GM12878 (cell line): ENCODE results near the gene ROBO4. TPM values are rescaled to one million over a fixed set of nuclear protein-coding genes. Genes with fewer than 3 reads are reported as not detected.

Source experiments
- ATAC-seq: fragments of 200-7000 bp; cut with Tn5 transposase; 3 replicates; pipeline ENCODE4 v1.9.1; 2020; ENCODE audit warnings: mild to moderate bottlenecking, moderate library complexity
- BruUV-seq: library from RNA; stranded (reverse); fragments of 400-500 nt; replicated peaks from 2 replicates; lab custom pipeline; 2021; lab: Mats Ljungman, UMichigan
- CTCF ChIA-PET: fragments of 300-600 bp; sonication (Branson Sonifier 250); formaldehyde crosslinking; extraction: SDS; loops from one replicate; lab custom pipeline; 2021; ENCODE audit warnings: inconsistent platforms; lab: Yijun Ruan, JAX
- POLR2A ChIA-PET: fragments of 350-600 bp; formaldehyde crosslinking; extraction: SDS; loops from one replicate; lab custom pipeline; 2021; ENCODE audit warnings: inconsistent platforms; lab: Charles Lee
- RAD21 ChIA-PET: fragments of 300-600 bp; sonication (Branson Sonifier 250); formaldehyde crosslinking; loops from one replicate; lab custom pipeline; 2023; ENCODE audit warnings: antibody characterized with exemption; ENCODE audit not compliant: unreplicated experiment; lab: Charles Lee
- SMC1A ChIA-PET: fragments of 300-600 bp; sonication (Branson Sonifier 250); formaldehyde crosslinking; loops from one replicate; lab custom pipeline; 2023; ENCODE audit not compliant: unreplicated experiment, uncharacterized antibody; lab: Charles Lee
- DNase-seq: peaks from one replicate; pipeline ENCODE4 v3.0.0-alpha.2; 2011; ENCODE audit warnings: low read depth, low spot score
- FAIRE-seq: peaks from 3 replicates; lab custom pipeline; 2011; peaks lifted over from hg19 to GRCh38; lab: Jason Lieb, UNC
- H2AFZ ChIP-seq: 2 replicates; pipeline ENCODE4 v1.6.0; 2011; ENCODE audit warnings: low read depth, low read length, control low read depth; ENCODE audit not compliant: control insufficient read depth
- H3K27ac ChIP-seq: 2 replicates; pipeline ENCODE4 v1.5.1; 2011; ENCODE audit warnings: control low read depth; ENCODE audit not compliant: control insufficient read depth, insufficient read depth
- H3K27me3 ChIP-seq, 2 experiments: replicated peaks in 1 of 2; 2 replicates each; pipeline versions ENCODE4 v1.6.0 to v1.6.1; 2011; ENCODE audit warnings: low read length in 1 of 2; ENCODE audit not compliant: control insufficient read depth in 2 of 2, insufficient read depth in 2 of 2
- H3K36me3 ChIP-seq, 2 experiments: 2 replicates each; pipeline ENCODE4 v1.5.1; 2011; ENCODE audit warnings: low read length in 1 of 2; ENCODE audit not compliant: control insufficient read depth in 2 of 2, insufficient read depth in 2 of 2
- H3K4me1 ChIP-seq: 2 replicates; pipeline ENCODE4 v1.6.1; 2011; ENCODE audit warnings: mild to moderate bottlenecking, low read length, moderate library complexity, mixed read lengths; ENCODE audit not compliant: control insufficient read depth, insufficient read depth
- H3K4me2 ChIP-seq: 2 replicates; pipeline ENCODE4 v1.6.0; 2011; ENCODE audit warnings: control low read depth; ENCODE audit not compliant: control insufficient read depth, insufficient read depth
- H3K4me3 ChIP-seq: fragments of 200-600 bp; sonication (generic); 2 replicates; pipeline ENCODE4 v1.5.1; 2016
- H3K79me2 ChIP-seq: 2 replicates; pipeline ENCODE4 v1.6.0; 2011; ENCODE audit warnings: low read length; ENCODE audit not compliant: control insufficient read depth, insufficient read depth
- H3K9ac ChIP-seq: 2 replicates; pipeline ENCODE4 v1.8.0; 2011; ENCODE audit warnings: low read length, control low read depth, mixed read lengths; ENCODE audit not compliant: control insufficient read depth, insufficient read depth
- H3K9me3 ChIP-seq: replicated peaks from 3 replicates; pipeline ENCODE4 v1.5.1; 2011; ENCODE audit warnings: mild to moderate bottlenecking, low read length; ENCODE audit not compliant: control insufficient read depth, insufficient read depth
- H4K20me1 ChIP-seq: 2 replicates; pipeline ENCODE4 v1.6.0; 2011; ENCODE audit not compliant: control insufficient read depth, insufficient read depth
- BRCA1 ChIP-seq: IDR thresholded peaks from 2 replicates; pipeline ENCODE4 v1.6.1; 2011; ENCODE audit warnings: low read depth, low read length, improper control_type of control experiment
- CBX5 ChIP-seq: sonication (generic); IDR thresholded peaks from 2 replicates; pipeline ENCODE4 v1.6.1; 2016; ENCODE audit warnings: low read depth, moderate library complexity, mild to moderate bottlenecking, inconsistent platforms
- CREB1 ChIP-seq: IDR thresholded peaks from 2 replicates; pipeline ENCODE4 v1.6.1; 2012; ENCODE audit warnings: low read depth, mild to moderate bottlenecking, inconsistent platforms
- IKZF2 ChIP-seq, 2 experiments: fragments of 450-650 bp; IDR thresholded peaks; 2 replicates each; pipeline ENCODE4 v1.6.1; 2017; ENCODE audit warnings: mild to moderate bottlenecking in 2 of 2, moderate library complexity in 2 of 2
- JUND ChIP-seq: IDR thresholded peaks from 2 replicates; pipeline ENCODE4 v1.6.1; 2012; ENCODE audit warnings: low read depth, mild to moderate bottlenecking, low read length, improper control_type of control experiment, moderate library complexity
- KAT2A ChIP-seq: conservative IDR thresholded peaks from 2 replicates; pipeline ENCODE4 v1.6.1; 2011; ENCODE audit warnings: low read depth, low read length; ENCODE audit not compliant: control insufficient read depth
- KLF5 ChIP-seq: fragments of 450-650 bp; IDR thresholded peaks from 2 replicates; pipeline ENCODE4 v1.6.1; 2014; ENCODE audit warnings: mild to moderate bottlenecking; ENCODE audit not compliant: partially characterized antibody
- LARP7 ChIP-seq: fragments of 450-650 bp; IDR thresholded peaks from 2 replicates; pipeline ENCODE4 v1.6.1; 2017; ENCODE audit warnings: mild to moderate bottlenecking
- MEF2A ChIP-seq: IDR thresholded peaks from 2 replicates; pipeline ENCODE4 v1.6.1; 2011; ENCODE audit warnings: low read depth, mild to moderate bottlenecking, low read length, moderate library complexity; ENCODE audit not compliant: insufficient read depth
- MTA2 ChIP-seq: fragments of 450-650 bp; IDR thresholded peaks from 2 replicates; pipeline ENCODE4 v1.6.1; 2016; ENCODE audit warnings: low read depth, mild to moderate bottlenecking, moderate library complexity
- MYB ChIP-seq: fragments of 150-350 bp; IDR thresholded peaks from 2 replicates; pipeline ENCODE4 v1.6.1; 2014; ENCODE audit warnings: mild to moderate bottlenecking, low read depth, low read length, borderline replicate concordance
- SMC3 ChIP-seq: IDR thresholded peaks from 2 replicates; pipeline ENCODE4 v1.6.1; 2011; ENCODE audit warnings: low read length, improper control_type of control experiment, borderline replicate concordance
- SUPT20H ChIP-seq: IDR thresholded peaks from 2 replicates; pipeline ENCODE4 v1.6.1; 2011; ENCODE audit warnings: low read depth, mild to moderate bottlenecking, low read length, moderate library complexity, borderline replicate concordance; ENCODE audit not compliant: control insufficient read depth
- SUZ12 ChIP-seq: fragments of 200-600 bp; sonication (generic); IDR thresholded peaks from one replicate; pipeline ENCODE4 v1.6.1; 2018; ENCODE audit warnings: antibody characterized with exemption, mild to moderate bottlenecking; ENCODE audit not compliant: unreplicated experiment
- TCF7 ChIP-seq: IDR thresholded peaks from 2 replicates; pipeline ENCODE4 v1.6.1; 2014; ENCODE audit warnings: antibody characterized with exemption, borderline replicate concordance
- WRNIP1 ChIP-seq: IDR thresholded peaks from 2 replicates; pipeline ENCODE4 v1.6.1; 2011; ENCODE audit warnings: low read depth, low read length, improper control_type of control experiment, borderline replicate concordance
- ZBED1 ChIP-seq: IDR thresholded peaks from 2 replicates; pipeline ENCODE4 v1.6.1; 2016; ENCODE audit warnings: borderline replicate concordance
- ZNF384 ChIP-seq: IDR thresholded peaks from 2 replicates; pipeline ENCODE4 v1.6.1; 2012; ENCODE audit warnings: low read depth, mild to moderate bottlenecking, low read length, improper control_type of control experiment, borderline replicate concordance
- WGBS: methylation state at CpG from one replicate; pipeline ENCODE4 v1.1.6; 2016; ENCODE audit warnings: low lambda C conversion rate; ENCODE audit not compliant: insufficient replicate concordance, insufficient coverage; ENCODE audit errors: missing lambda C conversion rate; 5-methylcytosine and 5-hydroxymethylcytosine counted together
- in situ Hi-C: fragments of 300-500 bp; cut with MboI; formaldehyde crosslinking; loops from 9 replicates; pipeline ENCODE4 v1.14.3; 2018; ENCODE audit warnings: mixed read lengths
- intact Hi-C: fragments of 100-400 bp; cut with micrococcal nuclease; formaldehyde crosslinking; loops from one replicate; pipeline ENCODE4 v1.14.2; 2022; ENCODE audit not compliant: unreplicated experiment
- polyA plus RNA-seq, 11 experiments: library from polyadenylated mRNA; depleted of rRNA in 4 of 11; unstranded in 6 of 11; stranded (reverse) in 5 of 11; fragments of >200 nt; fragmentation: Nextera tagmentation in 4 of 11; fragmentation: Illumina TruSeq in 1 of 11; extraction: Ambion mirVana in 4 of 11; extraction: Trizol in 1 of 11; gene quantifications; 1 replicate in 1 of 11; 2 replicates in 10 of 11; pipeline versions ENCODE4 v1.2.1 to v1.2.3, GENCODE V29; 2011 to 2016; ENCODE audit warnings: inconsistent platforms in 2 of 11, missing spikeins in 2 of 11, low read depth in 1 of 11
- total RNA-seq, 4 experiments: library from RNA; depleted of rRNA in 3 of 4; stranded (reverse); fragments of >200 nt in 3 of 4; fragmentation: Illumina TruSeq in 1 of 4; extraction: Trizol in 1 of 4; gene quantifications; 2 replicates each; pipeline versions ENCODE4 v1.2.1 to v1.2.3, GENCODE V29; 2013 to 2021
- TF ChIP-seq, protein P1 (sequence below): fragments of 450-650 bp; IDR thresholded peaks from 2 replicates; pipeline ENCODE4 v1.6.1; 2017; ENCODE audit warnings: mild to moderate bottlenecking, moderate library complexity
- TF ChIP-seq, protein P2 (sequence below): fragments of 450-650 bp; formaldehyde crosslinking; IDR thresholded peaks from 2 replicates; pipeline ENCODE4 v1.4.0; 2022; ENCODE audit warnings: mild to moderate bottlenecking, moderate library complexity

Gene ROBO4
- total and polyA plus RNA-seq, 10 of the 15 experiments (the other 5 are each of a cell fraction or from before 2014, with no cell fraction given), result not detected

DNA sequence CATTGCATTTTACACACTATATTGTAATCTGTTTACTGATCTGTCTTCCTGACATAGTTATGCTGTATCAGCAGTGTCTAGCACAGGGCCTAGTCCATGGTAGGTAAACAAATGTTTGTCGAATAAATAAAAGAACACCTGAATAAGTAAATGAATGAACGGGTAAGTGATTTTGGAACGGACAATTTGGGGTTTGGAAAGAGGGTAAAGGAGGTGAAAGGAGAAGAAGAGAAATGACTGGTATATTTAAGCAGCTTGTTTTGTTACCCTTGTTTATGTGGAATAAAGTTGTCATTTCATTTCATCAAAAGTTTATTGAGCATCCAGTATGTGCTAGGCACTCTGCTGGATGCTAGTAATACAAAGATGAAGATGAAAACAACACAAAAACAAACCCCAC lies 21.3 kb upstream of the ROBO4 start, which contains the start of gene HEPN1:
HEPN1 (plus strand) TSS at position 301 of the 400 bp plus-strand sequence.
- Histone ChIP-seq H3K27me3 (peaks cover 0 to 2% of the 10 kb centered on the region in 2 experiments; a peak in 1 of 4 replicates), H3K4me2 (no peak within 1 kb of the TSS), H3K27ac (no peak within 1 kb of the TSS), H3K4me1 (no peaks in the 10 kb centered on the region), H3K9ac (no peak within 1 kb of the TSS), H2AFZ (no peak within 1 kb of the TSS), H3K79me2 (no peaks in the 10 kb centered on the region), H3K36me3 (no peaks in the 10 kb centered on the region), H3K9me3 (no peaks in the 10 kb centered on the region), H3K4me3 (no peak within 1 kb of the TSS), H4K20me1 (no peaks in the 10 kb centered on the region)
- POLR2A ChIA-PET, result no interaction called here
- intact Hi-C loops, result no loop called here
- CTCF ChIA-PET, result no interaction called here
- DNase-seq (no peak), FAIRE-seq (no peak), ATAC-seq (no peak)
- no TSS peak for BruUV-seq
- in situ Hi-C loops, result no loop called here
- RAD21 ChIA-PET, result no interaction called here
- TF ChIP-seq BRCA1 (no peak), ZNF384 (no peak), ZBED1 (no peak), IKZF2 (IDR thresholded peaks at IDR 0.05) (no peak), TCF7 (no peak), SMC3 (no peak), KLF5 (no peak), LARP7 (no peak), MYB (no peak), WRNIP1 (no peak), CREB1 (no peak), KAT2A (no peak), JUND (no peak), CBX5 (no peak), MTA2 (no peak), MEF2A (no peak), SUPT20H (no peak), SUZ12 (no peak)
- TF ChIP-seq, protein P1, sequence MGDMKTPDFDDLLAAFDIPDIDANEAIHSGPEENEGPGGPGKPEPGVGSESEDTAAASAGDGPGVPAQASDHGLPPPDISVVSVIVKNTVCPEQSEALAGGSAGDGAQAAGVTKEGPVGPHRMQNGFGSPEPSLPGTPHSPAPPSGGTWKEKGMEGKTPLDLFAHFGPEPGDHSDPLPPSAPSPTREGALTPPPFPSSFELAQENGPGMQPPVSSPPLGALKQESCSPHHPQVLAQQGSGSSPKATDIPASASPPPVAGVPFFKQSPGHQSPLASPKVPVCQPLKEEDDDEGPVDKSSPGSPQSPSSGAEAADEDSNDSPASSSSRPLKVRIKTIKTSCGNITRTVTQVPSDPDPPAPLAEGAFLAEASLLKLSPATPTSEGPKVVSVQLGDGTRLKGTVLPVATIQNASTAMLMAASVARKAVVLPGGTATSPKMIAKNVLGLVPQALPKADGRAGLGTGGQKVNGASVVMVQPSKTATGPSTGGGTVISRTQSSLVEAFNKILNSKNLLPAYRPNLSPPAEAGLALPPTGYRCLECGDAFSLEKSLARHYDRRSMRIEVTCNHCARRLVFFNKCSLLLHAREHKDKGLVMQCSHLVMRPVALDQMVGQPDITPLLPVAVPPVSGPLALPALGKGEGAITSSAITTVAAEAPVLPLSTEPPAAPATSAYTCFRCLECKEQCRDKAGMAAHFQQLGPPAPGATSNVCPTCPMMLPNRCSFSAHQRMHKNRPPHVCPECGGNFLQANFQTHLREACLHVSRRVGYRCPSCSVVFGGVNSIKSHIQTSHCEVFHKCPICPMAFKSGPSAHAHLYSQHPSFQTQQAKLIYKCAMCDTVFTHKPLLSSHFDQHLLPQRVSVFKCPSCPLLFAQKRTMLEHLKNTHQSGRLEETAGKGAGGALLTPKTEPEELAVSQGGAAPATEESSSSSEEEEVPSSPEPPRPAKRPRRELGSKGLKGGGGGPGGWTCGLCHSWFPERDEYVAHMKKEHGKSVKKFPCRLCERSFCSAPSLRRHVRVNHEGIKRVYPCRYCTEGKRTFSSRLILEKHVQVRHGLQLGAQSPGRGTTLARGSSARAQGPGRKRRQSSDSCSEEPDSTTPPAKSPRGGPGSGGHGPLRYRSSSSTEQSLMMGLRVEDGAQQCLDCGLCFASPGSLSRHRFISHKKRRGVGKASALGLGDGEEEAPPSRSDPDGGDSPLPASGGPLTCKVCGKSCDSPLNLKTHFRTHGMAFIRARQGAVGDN, result no peak
- TF ChIP-seq, protein P2, sequence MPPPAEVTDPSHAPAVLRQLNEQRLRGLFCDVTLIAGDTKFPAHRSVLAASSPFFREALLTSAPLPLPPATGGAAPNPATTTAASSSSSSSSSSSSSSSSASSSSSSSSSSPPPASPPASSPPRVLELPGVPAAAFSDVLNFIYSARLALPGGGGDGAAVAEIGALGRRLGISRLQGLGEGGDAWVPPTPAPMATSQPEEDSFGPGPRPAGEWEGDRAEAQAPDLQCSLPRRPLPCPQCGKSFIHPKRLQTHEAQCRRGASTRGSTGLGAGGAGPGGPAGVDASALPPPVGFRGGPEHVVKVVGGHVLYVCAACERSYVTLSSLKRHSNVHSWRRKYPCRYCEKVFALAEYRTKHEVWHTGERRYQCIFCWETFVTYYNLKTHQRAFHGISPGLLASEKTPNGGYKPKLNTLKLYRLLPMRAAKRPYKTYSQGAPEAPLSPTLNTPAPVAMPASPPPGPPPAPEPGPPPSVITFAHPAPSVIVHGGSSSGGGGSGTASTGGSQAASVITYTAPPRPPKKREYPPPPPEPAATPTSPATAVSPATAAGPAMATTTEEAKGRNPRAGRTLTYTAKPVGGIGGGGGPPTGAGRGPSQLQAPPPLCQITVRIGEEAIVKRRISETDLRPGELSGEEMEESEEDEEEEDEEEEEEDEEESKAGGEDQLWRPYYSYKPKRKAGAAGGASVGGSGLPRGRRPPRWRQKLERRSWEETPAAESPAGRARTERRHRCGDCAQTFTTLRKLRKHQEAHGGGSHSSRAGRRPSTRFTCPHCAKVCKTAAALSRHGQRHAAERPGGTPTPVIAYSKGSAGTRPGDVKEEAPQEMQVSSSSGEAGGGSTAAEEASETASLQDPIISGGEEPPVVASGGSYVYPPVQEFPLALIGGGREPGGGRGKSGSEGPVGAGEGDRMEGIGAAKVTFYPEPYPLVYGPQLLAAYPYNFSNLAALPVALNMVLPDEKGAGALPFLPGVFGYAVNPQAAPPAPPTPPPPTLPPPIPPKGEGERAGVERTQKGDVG, result no peak
- SMC1A ChIA-PET, result no interaction called here
- WGBS, result 6% methylated on average over 3 of the region's 3 CpGs
